Neural progenitor cell (in vitro differentiated cells): Measurements from ENCODE around the gene ZNF800.

Experiments
- CTCF ChIP-seq: fragments of 200-600 bp; sonication (generic); IDR thresholded peaks from 2 replicates; pipeline ENCODE4 v1.5.1; 2017; ENCODE audit warnings: antibody characterized with exemption, mild to moderate bottlenecking
- EZH2 ChIP-seq: fragments of 200-600 bp; sonication (generic); IDR thresholded peaks from 2 replicates; pipeline ENCODE4 v1.6.1; 2017; ENCODE audit warnings: antibody characterized with exemption, mild to moderate bottlenecking, moderate library complexity
- EZH2phosphoT487 ChIP-seq: fragments of 200-600 bp; sonication (generic); IDR thresholded peaks from 2 replicates; pipeline ENCODE4 v1.6.1; 2017; ENCODE audit warnings: antibody characterized with exemption

GRCh38 chr7:127379642-127380041 lies 12.9 kb downstream of the ZNF800 start:
- TF ChIP-seq CTCF (no peak), EZH2phosphoT487 (no peak), EZH2 (no peak)
